Type B pancreatic cell (in vitro differentiated cells): ENCODE results near the gene UNG. TPM values are rescaled to one million over a fixed set of nuclear protein-coding genes. Genes with fewer than 3 reads are reported as not detected.
A peak's percentile ranks its signal among the peaks of the same experiment; 100 is the strongest.

Experiments
- DNase-seq: peaks from one replicate; pipeline ENCODE4 v3.0.0; 2021; ENCODE audit warnings: mixed read lengths; ENCODE audit not compliant: unreplicated experiment; ENCODE audit errors: extremely low spot score
- H3K27ac Mint-ChIP-seq: 2 replicates; pipeline ENCODE4 v1.8.0; 2021; ENCODE audit warnings: mild to moderate bottlenecking, mixed read lengths
- H3K27me3 Mint-ChIP-seq: 2 replicates; pipeline ENCODE4 v1.8.0; 2021; ENCODE audit warnings: mixed read lengths
- H3K36me3 Mint-ChIP-seq: 2 replicates; pipeline ENCODE4 v1.8.0; 2021; ENCODE audit warnings: mixed read lengths
- H3K4me1 Mint-ChIP-seq: one replicate; pipeline ENCODE4 v1.8.0; 2021; ENCODE audit warnings: mixed read lengths; ENCODE audit not compliant: unreplicated experiment
- H3K4me3 Mint-ChIP-seq: 2 replicates; pipeline ENCODE4 v1.8.0; 2021; ENCODE audit warnings: mild to moderate bottlenecking, mixed read lengths
- H3K9me3 Mint-ChIP-seq: 2 replicates; pipeline ENCODE4 v1.8.0; 2021; ENCODE audit warnings: mixed read lengths
- total RNA-seq: library from RNA; stranded (reverse); gene quantifications from 2 replicates; pipeline ENCODE4 v1.2.1, GENCODE V29; 2021; ENCODE audit warnings: low replicate concordance
- TF ChIP-seq, protein P1 (sequence below): fragments of 200-600 bp; sonication (generic); conservative IDR thresholded peaks from 2 replicates; pipeline ENCODE4 v1.5.0; 2021; ENCODE audit warnings: antibody characterized with exemption, mild to moderate bottlenecking

The UNG gene
- total RNA-seq, 1 donor from 2014 or later, result 63.0 TPM

GRCh38 chr12:109112720-109113465 lies 15.5 kb downstream of the UNG start:
- H3K36me3 Mint-ChIP-seq, result peaks cover 7% of the 10 kb centered on the region
- TF ChIP-seq, protein P1, sequence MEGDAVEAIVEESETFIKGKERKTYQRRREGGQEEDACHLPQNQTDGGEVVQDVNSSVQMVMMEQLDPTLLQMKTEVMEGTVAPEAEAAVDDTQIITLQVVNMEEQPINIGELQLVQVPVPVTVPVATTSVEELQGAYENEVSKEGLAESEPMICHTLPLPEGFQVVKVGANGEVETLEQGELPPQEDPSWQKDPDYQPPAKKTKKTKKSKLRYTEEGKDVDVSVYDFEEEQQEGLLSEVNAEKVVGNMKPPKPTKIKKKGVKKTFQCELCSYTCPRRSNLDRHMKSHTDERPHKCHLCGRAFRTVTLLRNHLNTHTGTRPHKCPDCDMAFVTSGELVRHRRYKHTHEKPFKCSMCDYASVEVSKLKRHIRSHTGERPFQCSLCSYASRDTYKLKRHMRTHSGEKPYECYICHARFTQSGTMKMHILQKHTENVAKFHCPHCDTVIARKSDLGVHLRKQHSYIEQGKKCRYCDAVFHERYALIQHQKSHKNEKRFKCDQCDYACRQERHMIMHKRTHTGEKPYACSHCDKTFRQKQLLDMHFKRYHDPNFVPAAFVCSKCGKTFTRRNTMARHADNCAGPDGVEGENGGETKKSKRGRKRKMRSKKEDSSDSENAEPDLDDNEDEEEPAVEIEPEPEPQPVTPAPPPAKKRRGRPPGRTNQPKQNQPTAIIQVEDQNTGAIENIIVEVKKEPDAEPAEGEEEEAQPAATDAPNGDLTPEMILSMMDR, result no peak

DNA sequence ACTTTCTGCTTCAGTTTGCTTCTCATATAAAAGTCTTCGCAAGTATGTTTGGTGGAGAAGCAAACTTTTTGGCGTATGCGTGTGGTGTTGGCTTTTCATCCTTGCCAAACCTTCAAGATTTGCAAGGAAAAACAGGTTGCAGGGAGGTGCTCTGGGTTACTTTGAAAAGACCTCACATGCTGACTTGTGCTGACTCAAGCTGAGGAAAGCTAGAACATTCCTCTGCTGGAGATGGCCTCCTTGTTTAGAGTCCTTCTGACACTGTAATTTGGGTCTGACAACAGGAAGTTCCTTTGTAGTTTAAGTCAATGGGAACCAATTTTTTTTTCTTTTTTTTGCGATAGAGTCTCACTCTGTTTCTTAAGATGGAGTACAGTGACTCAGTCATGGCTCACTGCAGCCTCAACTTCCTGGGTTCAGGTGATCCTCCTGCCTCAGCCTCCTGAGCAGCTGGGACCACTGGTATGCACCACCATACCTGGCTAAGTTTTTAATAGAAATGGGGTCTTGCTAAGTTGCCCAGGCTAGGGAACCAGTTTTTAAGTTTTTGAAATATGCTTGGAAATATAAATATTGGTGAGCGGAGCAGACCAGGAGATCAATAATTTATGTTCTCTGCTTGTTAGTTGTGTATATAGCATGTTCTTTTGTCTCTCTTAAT lies 16.4 kb downstream of the UNG start:
- Mint-ChIP-seq H3K27ac (no peak overlapping the region), H3K27me3 (no peaks in the 10 kb centered on the region), H3K9me3 (no peaks in the 10 kb centered on the region), H3K4me3 (peak overlapping the region; percentile 58), H3K36me3 (peaks cover 4% of the 10 kb centered on the region), H3K4me1 (peaks cover 53% of the 10 kb centered on the region)
- TF ChIP-seq, protein P1, result no peak
- DNase-seq, result no peak

More at GRCh38 chr12:109112720-109113465, 15.5 kb downstream of the UNG start:
- peaks cover 53% of the 10 kb centered on the region for H3K4me1 Mint-ChIP-seq
- no peak overlapping the region for H3K27ac Mint-ChIP-seq
- no peaks in the 10 kb centered on the region for H3K27me3 Mint-ChIP-seq
- DNase-seq, result no peak
- no peaks in the 10 kb centered on the region for H3K9me3 Mint-ChIP-seq
- no peak overlapping the region for H3K4me3 Mint-ChIP-seq

DNA sequence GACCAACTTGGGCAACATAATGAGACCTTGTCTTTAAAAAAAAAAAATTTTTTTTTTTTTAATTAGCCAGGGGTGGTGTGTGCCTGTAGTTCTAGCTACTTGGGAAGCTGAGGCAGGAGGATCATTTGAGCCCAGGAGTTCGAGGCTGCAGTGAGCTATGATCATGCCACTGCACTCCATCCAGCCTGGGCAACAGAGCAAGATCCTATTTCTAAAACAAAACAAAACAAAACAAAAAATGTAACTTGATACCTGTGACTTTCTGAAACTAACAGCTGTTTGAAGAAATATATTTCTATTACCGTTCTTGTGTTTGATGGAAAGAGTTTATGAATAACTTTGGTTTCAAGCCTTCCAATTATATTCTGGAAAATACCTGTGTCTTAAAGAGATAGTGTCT lies 17.2 kb downstream of the UNG start:
- Mint-ChIP-seq H3K27me3 (no peaks in the 10 kb centered on the region), H3K4me3 (no peak overlapping the region), H3K4me1 (peaks cover 49% of the 10 kb centered on the region), H3K9me3 (no peaks in the 10 kb centered on the region), H3K27ac (no peak overlapping the region), H3K36me3 (no peaks in the 10 kb centered on the region)
- no peak for DNase-seq
- TF ChIP-seq, protein P1, result no peak

DNA sequence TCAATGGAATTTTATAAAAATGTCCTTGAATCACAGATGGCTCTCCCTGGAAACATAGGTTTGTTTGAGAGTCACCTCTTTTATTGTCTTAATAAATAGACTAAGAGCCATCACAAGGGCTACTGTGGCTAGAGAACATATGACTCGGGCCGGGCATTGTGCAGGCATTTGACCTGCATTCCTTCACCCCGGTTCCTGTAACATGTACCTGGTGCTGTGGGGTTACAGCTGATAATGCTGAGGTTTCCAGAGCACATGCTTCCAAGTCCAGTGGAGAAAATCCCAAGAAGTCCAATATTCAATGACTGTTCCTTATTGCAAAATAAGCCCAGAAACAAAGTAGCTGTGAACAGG lies 18.0 kb downstream of the UNG start:
- Mint-ChIP-seq H3K36me3 (no peaks in the 10 kb centered on the region), H3K27ac (peak overlapping the region; percentile 65), H3K4me3 (peak overlapping the region; percentile 4), H3K4me1 (peaks cover 46% of the 10 kb centered on the region), H3K27me3 (no peaks in the 10 kb centered on the region), H3K9me3 (no peaks in the 10 kb centered on the region)
- TF ChIP-seq, protein P1, result no peak
- DNase-seq, result no peak

- DNase-seq, result no peak
- Mint-ChIP-seq H3K27me3 (no peaks in the 10 kb centered on the region), H3K9me3 (no peaks in the 10 kb centered on the region), H3K36me3 (no peaks in the 10 kb centered on the region), H3K4me1 (peaks cover 40% of the 10 kb centered on the region), H3K4me3 (peak within 1 kb of the TSS; percentile 69), H3K27ac (peak within 1 kb of the TSS; percentile 65)
- TF ChIP-seq, protein P1, result no peak
These were observed 18.6 kb downstream of the UNG start, which contains the start of gene ACACB for GRCh38 chr12:109115758-109116610. TSS of gene ACACB (plus strand) at chr12:109116587. CDS start at chr12:109139406, 22,819 bp downstream.
